NT2/D1 (cell line): ENCODE results near the gene PCSK4.
"Not testable (repeated sequence)": the region's sequence is repeated elsewhere in the genome, so short reads cannot be mapped to it uniquely, and the experiment has no call there.

Source experiments
- DNase-seq: peaks from one replicate; pipeline ENCODE4 v3.0.0-alpha.2; 2011; ENCODE audit warnings: low read depth, low spot score
- H3K27me3 ChIP-seq: 2 replicates; pipeline ENCODE4 v1.6.0; 2011; ENCODE audit warnings: mild to moderate bottlenecking; ENCODE audit not compliant: insufficient read length, insufficient read depth
- H3K36me3 ChIP-seq: 2 replicates; pipeline ENCODE4 v1.6.1; 2011; ENCODE audit warnings: mild to moderate bottlenecking, low read length, mixed read lengths; ENCODE audit not compliant: insufficient read depth, insufficient read length
- H3K4me1 ChIP-seq: 2 replicates; pipeline ENCODE4 v1.5.1; 2011; ENCODE audit not compliant: insufficient read depth, insufficient read length
- H3K4me3 ChIP-seq: 2 replicates; pipeline ENCODE4 v1.5.1; 2011; ENCODE audit warnings: low read depth; ENCODE audit not compliant: insufficient read length
- H3K9ac ChIP-seq: 2 replicates; pipeline ENCODE4 v1.6.0; 2011; ENCODE audit warnings: low read depth; ENCODE audit not compliant: insufficient read length
- H3K9me3 ChIP-seq: 2 replicates; pipeline ENCODE4 v1.5.1; 2011; ENCODE audit warnings: mild to moderate bottlenecking, low read length; ENCODE audit not compliant: insufficient read depth
- SUZ12 ChIP-seq: IDR thresholded peaks from 2 replicates; pipeline ENCODE4 v1.6.1; 2011; ENCODE audit not compliant: insufficient read length, insufficient read depth; ENCODE audit errors: extremely low read depth
- YY1 ChIP-seq: IDR thresholded peaks from 2 replicates; pipeline ENCODE4 v1.6.1; 2011; ENCODE audit not compliant: insufficient read length, insufficient read depth
- ZNF274 ChIP-seq: IDR thresholded peaks from 2 replicates; pipeline ENCODE4 v1.6.1; 2011; ENCODE audit warnings: mild to moderate bottlenecking, low read depth, low read length

The PCSK4 gene

GRCh38 chr19:1520203-1520780 lies 30.1 kb upstream of the PCSK4 start:
- H3K9me3 ChIP-seq = no peaks in the 10 kb centered on the region
- no peak for DNase-seq
- no peak overlapping the region for H3K4me3 ChIP-seq
- peaks cover 24% of the 10 kb centered on the region for H3K27me3 ChIP-seq
- TF ChIP-seq ZNF274 (no peak), SUZ12 (no peak), YY1 (no peak)
- H3K9ac ChIP-seq = peak overlapping the region; percentile 43
- peaks cover 32% of the 10 kb centered on the region for H3K4me1 ChIP-seq
- H3K36me3 ChIP-seq = no peaks in the 10 kb centered on the region

- not testable (repeated sequence) for H3K4me3 ChIP-seq, H3K9ac ChIP-seq, H3K36me3 ChIP-seq, H3K9me3 ChIP-seq, DNase-seq
- Histone ChIP-seq H3K4me1 (peaks cover 29% of the 10 kb centered on the region), H3K27me3 (peaks cover 19% of the 10 kb centered on the region)
These were observed 29.7 kb upstream of the PCSK4 start for GRCh38 chr19:1519802-1520201.

GRCh38 chr19:1518471-1518870 lies 28.3 kb upstream of the PCSK4 start:
- Histone ChIP-seq H3K4me3 (no peak overlapping the region), H3K27me3 (peaks cover 7% of the 10 kb centered on the region), H3K4me1 (peaks cover 20% of the 10 kb centered on the region), H3K36me3 (no peaks in the 10 kb centered on the region), H3K9ac (no peak overlapping the region), H3K9me3 (no peaks in the 10 kb centered on the region)
- no peak for TF ChIP-seq ZNF274
- no peak for TF ChIP-seq YY1
- no peak for TF ChIP-seq SUZ12
- DNase-seq = no peak

- DNase-seq = no peak
- peaks cover 10% of the 10 kb centered on the region for H3K4me1 ChIP-seq
These were observed 26.2 kb upstream of the PCSK4 start for GRCh38 chr19:1516395-1516753.

GRCh38 chr19:1514986-1515721 lies 25.0 kb upstream of the PCSK4 start:
- no peaks in the 10 kb centered on the region for H3K27me3 ChIP-seq
- no peak overlapping the region for H3K4me3 ChIP-seq
- H3K9me3 ChIP-seq = no peaks in the 10 kb centered on the region
- H3K36me3 ChIP-seq = no peaks in the 10 kb centered on the region
- no peak overlapping the region for H3K9ac ChIP-seq
- no peak for DNase-seq
- peaks cover 9% of the 10 kb centered on the region for H3K4me1 ChIP-seq
- TF ChIP-seq SUZ12 = no peak
- no peak for TF ChIP-seq ZNF274
- no peak for TF ChIP-seq YY1

More at GRCh38 chr19:1516395-1516753, 26.2 kb upstream of the PCSK4 start:
- TF ChIP-seq ZNF274 (no peak), SUZ12 (no peak), YY1 (no peak)
- Histone ChIP-seq H3K27me3 (no peaks in the 10 kb centered on the region), H3K9me3 (no peaks in the 10 kb centered on the region), H3K4me3 (no peak overlapping the region), H3K36me3 (no peaks in the 10 kb centered on the region), H3K9ac (no peak overlapping the region)

- DNase-seq = no peak
- peaks cover 6% of the 10 kb centered on the region for H3K36me3 ChIP-seq
- H3K4me1 ChIP-seq = peaks cover 6% of the 10 kb centered on the region
- H3K4me3 ChIP-seq = no peak overlapping the region
- TF ChIP-seq ZNF274 (no peak), SUZ12 (no peak), YY1 (no peak)
- no peaks in the 10 kb centered on the region for H3K27me3 ChIP-seq
- H3K9ac ChIP-seq = no peak overlapping the region
- no peaks in the 10 kb centered on the region for H3K9me3 ChIP-seq
These were observed 24.1 kb upstream of the PCSK4 start for GRCh38 chr19:1514295-1514661.

GRCh38 chr19:1513499-1514294 lies 23.5 kb upstream of the PCSK4 start:
- Histone ChIP-seq H3K9ac (peak overlapping the region; percentile 72), H3K36me3 (peaks cover 6% of the 10 kb centered on the region), H3K4me3 (peak overlapping the region; percentile 38)

More at GRCh38 chr19:1513499-1514294, 23.5 kb upstream of the PCSK4 start:
- Histone ChIP-seq H3K9me3 (no peaks in the 10 kb centered on the region), H3K27me3 (no peaks in the 10 kb centered on the region), H3K4me1 (peaks cover 6% of the 10 kb centered on the region)
- no peak for DNase-seq
- no peak for TF ChIP-seq ZNF274
- TF ChIP-seq SUZ12 = no peak
- no peak for TF ChIP-seq YY1
